Uterus (tissue), 2 donors: ENCODE measurements around the gene NFU1.

Source experiments
- CTCF ChIP-seq, 4 experiments: fragments of 200-600 bp in 2 of 4; fragments of 450-650 bp in 2 of 4; sonication (generic) in 2 of 4; IDR thresholded peaks; one replicate each; pipeline ENCODE4 v1.5.1; 2016 to 2019; ENCODE audit warnings: antibody characterized with exemption in 4 of 4, mild to moderate bottlenecking in 2 of 4, moderate library complexity in 1 of 4
- POLR2A ChIP-seq, 2 donors: fragments of 450-650 bp; IDR thresholded peaks; one replicate each; pipeline ENCODE4 v1.6.1; 2016; ENCODE audit warnings: antibody characterized with exemption in 2 of 2, mild to moderate bottlenecking in 1 of 2, moderate library complexity in 1 of 2

- TF ChIP-seq CTCF (IDR thresholded peaks at IDR 0.05) (no peak), POLR2A (IDR thresholded peaks at IDR 0.05) (no peak)
Observed at GRCh38 chr2:69454976-69455375, 17.7 kb upstream of the NFU1 start.
